Skeletal muscle tissue (tissue), 4 donors: ENCODE results near the gene TFF2. TPM values are rescaled to one million over a fixed set of nuclear protein-coding genes. Genes with fewer than 3 reads are reported as not detected.

Experiments used
- H3K27ac ChIP-seq: one replicate; pipeline ENCODE4 v1.7.0; 2013; ENCODE audit warnings: mild to moderate bottlenecking, low read depth, low read length, inconsistent platforms
- H3K27me3 ChIP-seq, 3 donors: one replicate each; pipeline ENCODE4 v1.7.0; 2013; ENCODE audit warnings: low read length in 3 of 3; ENCODE audit not compliant: control insufficient read depth in 3 of 3, insufficient read depth in 3 of 3
- H3K36me3 ChIP-seq, 3 donors: one replicate each; pipeline ENCODE4 v1.7.0; 2013; ENCODE audit warnings: low read length in 3 of 3; ENCODE audit not compliant: control insufficient read depth in 3 of 3, insufficient read depth in 3 of 3
- H3K4me1 ChIP-seq, 3 donors: one replicate each; pipeline ENCODE4 v1.7.0; 2013; ENCODE audit warnings: low read length in 3 of 3, mild to moderate bottlenecking in 3 of 3; ENCODE audit not compliant: control insufficient read depth in 3 of 3, insufficient read depth in 3 of 3
- H3K4me3 ChIP-seq, 3 donors: one replicate each; pipeline ENCODE4 v1.7.0; 2013; ENCODE audit warnings: low read length in 3 of 3
- H3K9ac ChIP-seq, 3 donors: one replicate each; pipeline ENCODE4 v1.7.0; 2013; ENCODE audit warnings: low read length in 3 of 3, mild to moderate bottlenecking in 3 of 3, moderate library complexity in 2 of 3, low read depth in 1 of 3
- H3K9me3 ChIP-seq, 3 donors: one replicate each; pipeline ENCODE4 v1.7.0; 2013; ENCODE audit warnings: low read length in 3 of 3; ENCODE audit not compliant: control insufficient read depth in 3 of 3
- total RNA-seq: library from RNA; depleted of rRNA; stranded (reverse); fragments of >200 nt; gene quantifications from one replicate; pipeline ENCODE4 v1.2.3, GENCODE V29; 2014
- donor health status: Osteomylitis.

TFF2 gene
- total RNA-seq, 1 donor from 2014 or later, result not detected

GRCh38 chr21:42302076-42302650 lies 48.6 kb downstream of the TFF2 start:
- peaks cover 18 to 29% (median 18%) of the 10 kb centered on the region in 3 donors for H3K4me1 ChIP-seq
- H3K27me3 ChIP-seq, result peaks cover 3 to 12% (median 4%) of the 10 kb centered on the region in 3 donors
- no peaks in the 10 kb centered on the region for H3K9me3 ChIP-seq
- no peak overlapping the region for H3K9ac ChIP-seq
- no peak overlapping the region for H3K4me3 ChIP-seq
- peak overlapping the region; percentile 37 for H3K27ac ChIP-seq
- H3K36me3 ChIP-seq, result peaks cover 9 to 26% (median 19%) of the 10 kb centered on the region in 3 donors

- peaks cover 18 to 27% (median 18%) of the 10 kb centered on the region in 3 donors for H3K4me1 ChIP-seq
- H3K27me3 ChIP-seq, result peaks cover 0 to 6% (median 0%) of the 10 kb centered on the region in 3 donors
- no peaks in the 10 kb centered on the region for H3K9me3 ChIP-seq
- H3K9ac ChIP-seq, result peak overlapping the region in 1 of 3 donors; percentile 45
- H3K36me3 ChIP-seq, result peaks cover 13 to 32% (median 25%) of the 10 kb centered on the region in 3 donors
- H3K27ac ChIP-seq, result peak overlapping the region; percentile 37
- H3K4me3 ChIP-seq, result no peak overlapping the region
Observed at GRCh38 chr21:42301371-42302075, 49.3 kb downstream of the TFF2 start.

- Histone ChIP-seq H3K4me1 (peaks cover 18 to 27% (median 18%) of the 10 kb centered on the region in 3 donors), H3K27ac (peak overlapping the region; percentile 30), H3K9ac (no peak overlapping the region), H3K9me3 (no peaks in the 10 kb centered on the region), H3K4me3 (no peak overlapping the region), H3K27me3 (peaks cover 0 to 3% (median 0%) of the 10 kb centered on the region in 3 donors), H3K36me3 (peaks cover 17 to 38% (median 31%) of the 10 kb centered on the region in 3 donors)
Observed at GRCh38 chr21:42300956-42301355, 49.8 kb downstream of the TFF2 start.

GRCh38 chr21:42300045-42300583 lies 50.7 kb downstream of the TFF2 start:
- H3K9ac ChIP-seq, result no peak overlapping the region
- peaks cover 23 to 46% (median 39%) of the 10 kb centered on the region in 3 donors for H3K36me3 ChIP-seq
- H3K27me3 ChIP-seq, result peaks cover 0 to 3% (median 0%) of the 10 kb centered on the region in 3 donors
- peak overlapping the region in 1 of 3 donors; percentile 35 for H3K4me3 ChIP-seq
- H3K27ac ChIP-seq, result no peak overlapping the region
- H3K4me1 ChIP-seq, result peaks cover 18 to 27% (median 18%) of the 10 kb centered on the region in 3 donors
- H3K9me3 ChIP-seq, result no peaks in the 10 kb centered on the region

GRCh38 chr21:42299324-42300044 lies 51.3 kb downstream of the TFF2 start:
- H3K4me1 ChIP-seq, result peaks cover 18 to 27% (median 18%) of the 10 kb centered on the region in 3 donors

GRCh38 chr21:42298657-42299056 lies 52.1 kb downstream of the TFF2 start:
- H3K27me3 ChIP-seq, result no peaks in the 10 kb centered on the region
- peaks cover 18 to 27% (median 18%) of the 10 kb centered on the region in 3 donors for H3K4me1 ChIP-seq
- H3K36me3 ChIP-seq, result peaks cover 37 to 58% (median 51%) of the 10 kb centered on the region in 3 donors
- H3K9ac ChIP-seq, result no peak overlapping the region
- H3K4me3 ChIP-seq, result no peak overlapping the region
- no peaks in the 10 kb centered on the region for H3K9me3 ChIP-seq
- H3K27ac ChIP-seq, result peak overlapping the region; percentile 40

More at GRCh38 chr21:42299324-42300044, 51.3 kb downstream of the TFF2 start:
- H3K36me3 ChIP-seq, result peaks cover 28 to 49% (median 43%) of the 10 kb centered on the region in 3 donors
- H3K27ac ChIP-seq, result peak overlapping the region; percentile 40
- H3K27me3 ChIP-seq, result no peaks in the 10 kb centered on the region
- H3K9me3 ChIP-seq, result no peaks in the 10 kb centered on the region
- H3K4me3 ChIP-seq, result no peak overlapping the region
- no peak overlapping the region for H3K9ac ChIP-seq

- Histone ChIP-seq H3K36me3 (peaks cover 39 to 62% (median 55%) of the 10 kb centered on the region in 3 donors), H3K27me3 (no peaks in the 10 kb centered on the region), H3K4me3 (no peak overlapping the region), H3K4me1 (peaks cover 18 to 27% (median 18%) of the 10 kb centered on the region in 3 donors), H3K9me3 (no peaks in the 10 kb centered on the region), H3K27ac (no peak overlapping the region), H3K9ac (no peak overlapping the region)
Observed at GRCh38 chr21:42298237-42298636, 52.6 kb downstream of the TFF2 start.

- Histone ChIP-seq H3K4me3 (no peak overlapping the region), H3K27me3 (no peaks in the 10 kb centered on the region), H3K9ac (no peak overlapping the region), H3K4me1 (peaks cover 15 to 26% (median 18%) of the 10 kb centered on the region in 3 donors), H3K27ac (no peak overlapping the region), H3K36me3 (peaks cover 47 to 70% (median 63%) of the 10 kb centered on the region in 3 donors), H3K9me3 (no peaks in the 10 kb centered on the region)
Observed at GRCh38 chr21:42297377-42297776, 53.4 kb downstream of the TFF2 start.

GRCh38 chr21:42296501-42296900 lies 54.3 kb downstream of the TFF2 start:
- H3K27ac ChIP-seq, result no peak overlapping the region
- peaks cover 7 to 19% (median 12%) of the 10 kb centered on the region in 3 donors for H3K4me1 ChIP-seq
- H3K9ac ChIP-seq, result no peak overlapping the region
- H3K27me3 ChIP-seq, result no peaks in the 10 kb centered on the region
- no peaks in the 10 kb centered on the region for H3K9me3 ChIP-seq
- peaks cover 55 to 77% (median 71%) of the 10 kb centered on the region in 3 donors for H3K36me3 ChIP-seq
- no peak overlapping the region for H3K4me3 ChIP-seq
